ENCODE measurements around the gene CCDC169. TPM values are rescaled to one million over a fixed set of nuclear protein-coding genes. Genes with fewer than 3 reads are reported as not detected.
A peak's percentile ranks its signal among the peaks of the same experiment; 100 is the strongest.

The CCDC169 gene
- 3.8 and 6.9 TPM in 2 replicates for polyA plus RNA-seq
- 2.2 and 4.7 TPM in 2 replicates for polyA minus RNA-seq

DNA sequence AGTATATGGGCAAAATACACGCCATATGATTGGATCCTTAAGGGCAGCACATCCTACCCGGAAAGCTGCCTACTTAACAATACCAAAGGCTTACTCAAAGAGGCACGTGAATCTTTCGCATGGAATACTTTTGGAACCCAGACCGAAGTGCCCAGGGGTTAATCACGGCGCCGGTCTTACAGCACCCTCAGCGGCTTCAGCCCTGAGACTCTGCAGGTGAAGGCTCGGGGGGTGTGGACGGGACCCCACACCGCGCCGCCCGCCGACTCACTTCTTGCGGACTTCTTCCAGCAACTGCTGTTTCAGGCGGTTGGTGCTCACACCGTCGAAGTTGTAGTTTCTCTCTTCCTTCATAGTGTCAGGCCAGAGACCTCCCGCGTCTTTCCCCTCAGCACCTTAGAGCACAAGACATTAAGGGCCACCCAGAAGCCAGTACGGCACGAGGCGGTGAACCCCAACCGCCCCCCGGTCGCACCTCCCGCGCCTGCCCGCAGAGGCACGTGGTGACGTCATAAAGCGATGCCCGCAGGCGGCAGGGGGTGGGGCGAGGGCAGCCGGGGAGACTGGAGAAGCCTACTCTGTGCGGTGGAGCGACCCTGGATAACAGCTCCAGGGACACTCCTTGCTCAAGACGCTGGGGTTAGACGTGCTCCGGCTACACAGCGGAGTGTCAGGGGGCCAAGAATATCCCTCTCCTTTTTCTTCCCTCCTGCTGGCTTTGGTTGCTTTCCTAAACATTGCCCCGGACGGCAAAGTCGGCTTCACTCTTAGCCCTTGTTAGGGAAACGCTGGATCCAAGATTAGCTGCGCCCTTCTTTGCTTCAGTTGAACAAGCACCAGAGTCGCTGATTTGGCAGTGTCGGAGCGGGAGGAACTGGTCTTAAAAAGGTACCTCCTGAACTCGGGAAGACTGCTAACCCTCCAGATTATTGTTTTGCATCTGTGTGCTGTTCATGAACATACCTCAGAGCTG, at the start of gene CCDC169:
Gene CCDC169, minus strand, starts transcription at position 449 of the 973 bp plus-strand sequence. Its CDS starts 95 bp downstream, at position 354.
- peak within 1 kb of the TSS; percentile 28 for H2AFZ ChIP-seq (ENCODE audit: low read depth, low read length)
- no peaks in the 10 kb centered on the region for H4K20me1 ChIP-seq (ENCODE audit: insufficient read depth)
- TF ChIP-seq MXI1 (conservative IDR thresholded peaks at IDR 0.05; ENCODE audit: poor library complexity, severe bottlenecking) (peak; percentile 63), EZH2 (IDR thresholded peaks at IDR 0.05; ENCODE audit: borderline replicate concordance, insufficient read depth, low read length, poor library complexity, severe bottlenecking) (no peak), TAF1 (IDR thresholded peaks at IDR 0.05; ENCODE audit: low read depth) (no peak), EP300 (conservative IDR thresholded peaks at IDR 0.05; ENCODE audit: poor library complexity, severe bottlenecking) (peak; percentile 38), RAD21 (conservative IDR thresholded peaks at IDR 0.05) (no peak), SMC3 (conservative IDR thresholded peaks at IDR 0.05; ENCODE audit: poor library complexity) (peak; percentile 27), POLR2AphosphoS5 (IDR thresholded peaks at IDR 0.05) (no peak)
- TF ChIP-seq, protein P1, sequence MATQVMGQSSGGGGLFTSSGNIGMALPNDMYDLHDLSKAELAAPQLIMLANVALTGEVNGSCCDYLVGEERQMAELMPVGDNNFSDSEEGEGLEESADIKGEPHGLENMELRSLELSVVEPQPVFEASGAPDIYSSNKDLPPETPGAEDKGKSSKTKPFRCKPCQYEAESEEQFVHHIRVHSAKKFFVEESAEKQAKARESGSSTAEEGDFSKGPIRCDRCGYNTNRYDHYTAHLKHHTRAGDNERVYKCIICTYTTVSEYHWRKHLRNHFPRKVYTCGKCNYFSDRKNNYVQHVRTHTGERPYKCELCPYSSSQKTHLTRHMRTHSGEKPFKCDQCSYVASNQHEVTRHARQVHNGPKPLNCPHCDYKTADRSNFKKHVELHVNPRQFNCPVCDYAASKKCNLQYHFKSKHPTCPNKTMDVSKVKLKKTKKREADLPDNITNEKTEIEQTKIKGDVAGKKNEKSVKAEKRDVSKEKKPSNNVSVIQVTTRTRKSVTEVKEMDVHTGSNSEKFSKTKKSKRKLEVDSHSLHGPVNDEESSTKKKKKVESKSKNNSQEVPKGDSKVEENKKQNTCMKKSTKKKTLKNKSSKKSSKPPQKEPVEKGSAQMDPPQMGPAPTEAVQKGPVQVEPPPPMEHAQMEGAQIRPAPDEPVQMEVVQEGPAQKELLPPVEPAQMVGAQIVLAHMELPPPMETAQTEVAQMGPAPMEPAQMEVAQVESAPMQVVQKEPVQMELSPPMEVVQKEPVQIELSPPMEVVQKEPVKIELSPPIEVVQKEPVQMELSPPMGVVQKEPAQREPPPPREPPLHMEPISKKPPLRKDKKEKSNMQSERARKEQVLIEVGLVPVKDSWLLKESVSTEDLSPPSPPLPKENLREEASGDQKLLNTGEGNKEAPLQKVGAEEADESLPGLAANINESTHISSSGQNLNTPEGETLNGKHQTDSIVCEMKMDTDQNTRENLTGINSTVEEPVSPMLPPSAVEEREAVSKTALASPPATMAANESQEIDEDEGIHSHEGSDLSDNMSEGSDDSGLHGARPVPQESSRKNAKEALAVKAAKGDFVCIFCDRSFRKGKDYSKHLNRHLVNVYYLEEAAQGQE (IDR thresholded peaks at IDR 0.05; ENCODE audit: borderline replicate concordance): no peak
- TF ChIP-seq, protein P2, sequence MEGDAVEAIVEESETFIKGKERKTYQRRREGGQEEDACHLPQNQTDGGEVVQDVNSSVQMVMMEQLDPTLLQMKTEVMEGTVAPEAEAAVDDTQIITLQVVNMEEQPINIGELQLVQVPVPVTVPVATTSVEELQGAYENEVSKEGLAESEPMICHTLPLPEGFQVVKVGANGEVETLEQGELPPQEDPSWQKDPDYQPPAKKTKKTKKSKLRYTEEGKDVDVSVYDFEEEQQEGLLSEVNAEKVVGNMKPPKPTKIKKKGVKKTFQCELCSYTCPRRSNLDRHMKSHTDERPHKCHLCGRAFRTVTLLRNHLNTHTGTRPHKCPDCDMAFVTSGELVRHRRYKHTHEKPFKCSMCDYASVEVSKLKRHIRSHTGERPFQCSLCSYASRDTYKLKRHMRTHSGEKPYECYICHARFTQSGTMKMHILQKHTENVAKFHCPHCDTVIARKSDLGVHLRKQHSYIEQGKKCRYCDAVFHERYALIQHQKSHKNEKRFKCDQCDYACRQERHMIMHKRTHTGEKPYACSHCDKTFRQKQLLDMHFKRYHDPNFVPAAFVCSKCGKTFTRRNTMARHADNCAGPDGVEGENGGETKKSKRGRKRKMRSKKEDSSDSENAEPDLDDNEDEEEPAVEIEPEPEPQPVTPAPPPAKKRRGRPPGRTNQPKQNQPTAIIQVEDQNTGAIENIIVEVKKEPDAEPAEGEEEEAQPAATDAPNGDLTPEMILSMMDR (IDR thresholded peaks at IDR 0.05; ENCODE audit: poor library complexity, severe bottlenecking): no peak
- H3K4me2 ChIP-seq (ENCODE audit: low read length): peak within 1 kb of the TSS; percentile 44
- H3K9me3 ChIP-seq (ENCODE audit: low read length): no peaks in the 10 kb centered on the region
- H3K4me3 ChIP-seq (ENCODE audit: low read length): peak within 1 kb of the TSS; percentile 81
- no peaks in the 10 kb centered on the region for H3K9me2 ChIP-seq (ENCODE audit: insufficient read depth, low read length)
- no peak within 1 kb of the TSS for H3K27ac ChIP-seq (ENCODE audit: low read length)
- peak within 1 kb of the TSS; percentile 57 for H3K9ac ChIP-seq (ENCODE audit: low read length)
- peaks cover 26% of the 10 kb centered on the region for H3K27me3 ChIP-seq (ENCODE audit: insufficient read depth, low read depth, low read length)
- no peaks in the 10 kb centered on the region for H3F3A ChIP-seq (ENCODE audit: insufficient read depth, low read length, poor library complexity, severe bottlenecking)
- H3K36me3 ChIP-seq (ENCODE audit: insufficient read depth, low read length): no peaks in the 10 kb centered on the region
- no peaks in the 10 kb centered on the region for H3K79me2 ChIP-seq (replicated peaks; ENCODE audit: insufficient read depth, low read length)

DNA sequence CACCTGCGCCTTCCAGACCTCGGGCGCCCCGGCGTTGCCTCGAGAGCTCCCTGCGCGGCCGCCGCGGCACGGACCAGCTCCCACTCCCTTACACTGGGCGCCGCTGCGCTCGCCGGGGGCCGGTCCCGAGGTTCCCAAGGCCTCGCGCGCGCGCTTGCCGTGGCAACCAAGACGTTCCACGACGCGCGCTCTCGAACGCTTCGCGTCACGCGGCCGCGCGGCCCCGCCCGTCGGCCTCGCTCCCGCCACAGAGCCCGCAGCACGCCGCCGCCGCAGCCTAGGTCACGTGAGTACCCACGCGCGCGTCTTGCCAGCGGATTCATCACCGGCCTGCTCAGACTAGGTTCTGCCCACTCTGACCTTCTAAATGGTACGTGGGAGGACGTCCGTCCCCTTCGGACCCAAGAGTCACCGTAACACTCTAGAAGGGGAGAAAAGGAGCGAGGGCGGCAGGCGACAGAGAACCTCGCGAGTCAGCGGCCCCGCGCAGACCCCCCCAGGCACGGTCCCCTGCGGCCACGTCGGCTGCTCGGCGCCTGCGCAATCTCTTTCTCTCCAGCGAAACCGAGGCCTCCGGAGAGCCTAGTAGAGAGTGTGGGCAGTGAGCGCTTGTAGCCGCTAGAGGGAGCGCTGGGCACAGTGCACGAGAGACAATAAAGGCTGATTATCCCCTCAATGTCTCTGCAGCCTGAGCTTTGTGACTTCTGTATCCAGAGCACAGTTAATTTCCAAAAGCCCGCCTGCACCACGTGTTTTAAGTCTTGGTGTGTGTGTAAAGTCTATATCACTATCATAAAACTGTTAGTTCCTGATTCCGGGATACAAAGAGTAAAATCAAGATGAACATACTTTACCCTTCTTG, 48.8 kb upstream of the CCDC169 start, which contains the start of gene SPART:
Gene SPART, minus strand, starts transcription at position 173 of the 862 bp plus-strand sequence. CDS start 10,564 bp downstream, outside the sequence.
- no peaks in the 10 kb centered on the region for H3K27me3 ChIP-seq (ENCODE audit: insufficient read depth, low read depth, low read length)
- no peaks in the 10 kb centered on the region for H3K9me2 ChIP-seq (ENCODE audit: insufficient read depth, low read length)
- H3K79me2 ChIP-seq (replicated peaks; ENCODE audit: insufficient read depth, low read length): peaks cover 31% of the 10 kb centered on the region
- no peaks in the 10 kb centered on the region for H3F3A ChIP-seq (ENCODE audit: insufficient read depth, low read length, poor library complexity, severe bottlenecking)
- peak within 1 kb of the TSS; percentile 83 for H3K4me3 ChIP-seq (ENCODE audit: low read length)
- H3K4me2 ChIP-seq (ENCODE audit: low read length): peak within 1 kb of the TSS; percentile 83
- H3K9ac ChIP-seq (ENCODE audit: low read length): peak within 1 kb of the TSS; percentile 91
- peak within 1 kb of the TSS; percentile 74 for H2AFZ ChIP-seq (ENCODE audit: low read depth, low read length)
- H3K27ac ChIP-seq (ENCODE audit: low read length): peak within 1 kb of the TSS; percentile 92
- H3K36me3 ChIP-seq (ENCODE audit: insufficient read depth, low read length): no peaks in the 10 kb centered on the region
- no peaks in the 10 kb centered on the region for H4K20me1 ChIP-seq (ENCODE audit: insufficient read depth)
- TF ChIP-seq MXI1 (conservative IDR thresholded peaks at IDR 0.05; ENCODE audit: poor library complexity, severe bottlenecking): peak; percentile 87
- peak; percentile 88 for TF ChIP-seq SMC3 (conservative IDR thresholded peaks at IDR 0.05; ENCODE audit: poor library complexity)
- TF ChIP-seq, protein P1 (IDR thresholded peaks at IDR 0.05; ENCODE audit: borderline replicate concordance): peak; percentile 75
- TF ChIP-seq POLR2AphosphoS5 (IDR thresholded peaks at IDR 0.05): peak; percentile 77
- TF ChIP-seq, protein P2 (IDR thresholded peaks at IDR 0.05; ENCODE audit: poor library complexity, severe bottlenecking): peak; percentile 99
- peak; percentile 77 for TF ChIP-seq TAF1 (IDR thresholded peaks at IDR 0.05; ENCODE audit: low read depth)
- peak; percentile 77 for TF ChIP-seq EP300 (conservative IDR thresholded peaks at IDR 0.05; ENCODE audit: poor library complexity, severe bottlenecking)
- peak; percentile 91 for TF ChIP-seq RAD21 (conservative IDR thresholded peaks at IDR 0.05)
- no peak for TF ChIP-seq EZH2 (IDR thresholded peaks at IDR 0.05; ENCODE audit: borderline replicate concordance, insufficient read depth, low read length, poor library complexity, severe bottlenecking)
- H3K9me3 ChIP-seq (ENCODE audit: low read length): no peaks in the 10 kb centered on the region

Data from neural cell (in vitro differentiated cells).